ENCODE measurements around the gene GRIP2.

Gene GRIP2

DNA sequence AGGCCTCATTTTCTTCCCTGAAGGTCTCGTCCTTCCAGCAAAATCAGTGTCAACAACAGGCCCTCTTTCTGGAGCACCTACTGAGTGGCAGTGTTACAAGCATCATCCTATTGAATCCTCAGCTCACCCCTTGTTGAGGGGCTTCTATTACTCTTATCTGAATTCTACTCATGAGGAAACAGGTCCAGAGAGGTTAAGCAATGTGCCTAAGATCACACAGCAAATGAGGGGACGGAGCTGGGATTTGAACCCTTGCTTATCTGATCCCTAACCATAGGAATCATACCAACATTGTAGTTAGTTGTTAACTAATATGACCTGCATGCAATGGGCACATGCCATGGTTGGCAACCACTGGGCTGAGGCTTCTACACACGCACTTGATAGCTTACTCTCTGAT lies 74.7 kb downstream of the GRIP2 start:
- no peak for DNase-seq (ENCODE audit: low read depth)

DNA sequence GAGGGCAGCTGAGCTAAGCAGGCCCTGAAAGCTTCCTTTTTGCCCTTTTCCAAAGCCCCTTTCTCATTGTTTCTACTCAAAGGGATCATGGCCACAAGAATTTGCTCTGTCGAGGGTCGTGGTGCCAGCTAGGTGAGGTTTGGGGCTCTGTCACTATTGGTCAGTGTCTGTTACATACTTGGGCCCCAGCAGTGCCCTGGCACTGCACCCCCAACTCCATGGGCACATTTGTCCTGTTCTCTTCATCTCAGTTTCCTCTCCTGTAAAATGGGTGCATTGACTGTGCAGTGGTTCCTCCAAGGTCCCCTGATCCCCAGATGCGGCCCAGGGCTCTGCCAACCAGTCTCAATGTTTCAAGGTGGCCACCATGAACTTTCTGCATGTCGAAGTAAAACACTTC lies 75.6 kb downstream of the GRIP2 start:
- no peak for DNase-seq (ENCODE audit: low read depth)

DNA sequence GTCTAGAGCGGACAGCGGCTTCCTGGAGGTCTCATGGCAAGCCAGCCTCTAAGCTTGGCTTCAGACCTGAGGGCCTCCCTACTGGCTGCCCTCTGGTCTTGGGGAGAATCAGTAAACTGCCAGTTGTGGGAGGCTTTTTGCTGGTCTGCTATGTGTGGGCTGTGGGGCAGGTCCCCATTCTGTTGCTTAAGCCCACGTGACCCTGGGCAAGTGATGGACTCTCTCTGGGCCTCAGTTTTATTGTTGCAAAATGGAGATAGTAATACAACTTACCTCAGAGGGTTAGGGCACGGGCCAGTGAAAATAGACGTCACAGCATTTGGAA lies 76.0 kb downstream of the GRIP2 start:
- no peak for DNase-seq (ENCODE audit: low read depth)

DNA sequence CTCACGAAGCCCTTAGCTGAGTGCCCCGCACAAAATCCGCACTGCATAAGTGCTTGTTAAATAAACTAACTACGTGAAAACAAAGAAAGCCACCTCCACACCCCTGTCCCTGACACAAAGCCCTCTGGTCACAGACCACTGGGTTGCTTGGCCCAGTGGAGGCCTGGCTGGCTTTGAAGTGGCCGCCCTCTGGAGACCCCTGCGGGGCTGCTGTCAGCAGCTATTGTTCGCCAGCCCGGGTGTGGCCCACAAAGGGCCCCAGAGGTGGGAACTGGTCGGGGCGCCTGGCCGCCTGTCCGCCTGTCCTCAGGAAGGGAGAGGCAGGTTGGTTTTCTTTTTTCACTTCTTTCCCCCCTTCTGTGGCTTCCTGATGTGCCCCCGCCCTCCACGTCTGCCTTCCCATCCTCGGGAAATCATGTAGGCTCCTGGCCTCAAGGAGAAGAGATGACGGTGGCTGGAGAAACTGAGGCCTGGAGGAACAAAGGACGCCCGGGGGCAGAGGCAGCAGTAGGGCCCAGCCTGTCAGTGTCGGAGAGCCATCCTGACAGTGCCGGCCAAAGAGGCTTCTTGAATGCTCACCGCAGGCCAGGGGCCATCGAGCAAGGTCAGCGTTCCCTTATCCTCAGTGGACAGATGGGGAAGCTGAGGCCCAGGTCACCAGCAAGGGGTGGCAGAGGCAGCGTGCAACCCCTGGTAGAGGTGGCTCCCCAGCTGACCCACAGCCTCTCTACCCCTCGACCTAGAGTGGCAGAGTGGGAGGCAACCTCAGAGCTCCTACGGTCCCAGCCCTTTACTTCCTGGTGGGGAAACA lies 76.6 kb downstream of the GRIP2 start:
- no peak for DNase-seq (ENCODE audit: low read depth)

DNA sequence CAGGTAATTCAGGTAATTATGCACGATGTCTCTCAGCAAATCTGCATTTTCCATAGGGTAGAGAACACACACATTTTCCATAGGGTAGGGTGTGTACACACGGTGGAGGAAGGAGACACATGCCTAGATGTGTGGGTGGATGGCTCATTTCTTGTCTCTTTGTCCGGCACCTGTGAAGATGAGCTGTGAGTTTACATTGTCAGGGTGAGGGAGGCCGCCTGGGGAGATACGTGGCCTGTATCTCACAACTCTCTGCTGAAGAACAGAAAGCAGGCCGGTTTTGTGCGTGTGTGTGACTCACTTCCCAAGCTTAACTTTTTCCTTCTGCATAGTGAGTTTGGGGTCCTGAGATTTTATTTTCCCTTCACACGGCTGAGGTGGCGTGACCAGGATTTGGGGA lies 77.4 kb downstream of the GRIP2 start:
- no peak for DNase-seq (ENCODE audit: low read depth)

DNA sequence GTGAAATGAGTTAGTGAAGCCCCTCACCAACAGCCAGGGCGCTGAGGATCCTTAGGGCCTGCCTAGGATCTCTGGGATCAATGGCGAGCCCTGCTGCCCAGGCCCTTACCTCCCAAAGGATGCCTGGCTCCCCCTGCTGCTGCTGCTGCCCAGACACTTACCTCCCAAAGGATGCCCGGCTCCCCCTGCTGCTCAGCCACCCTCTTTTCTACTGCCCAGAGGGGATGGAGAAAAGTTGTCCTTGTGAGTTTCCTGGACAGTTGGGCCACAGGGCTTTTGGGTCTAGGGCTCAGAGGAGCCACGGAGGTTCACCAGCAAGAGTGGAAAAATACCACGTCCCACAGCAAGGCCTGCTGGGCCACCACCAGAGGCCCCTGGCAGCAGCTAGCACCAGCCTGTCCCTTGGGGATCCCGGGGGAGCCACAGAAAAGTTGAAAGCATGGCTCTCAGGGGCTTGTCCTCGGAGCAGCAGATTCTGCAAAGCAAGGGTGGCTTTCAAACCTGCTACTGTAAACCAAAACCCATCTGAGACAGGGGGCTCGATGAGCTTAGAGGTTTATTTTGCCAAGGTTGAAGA lies 78.3 kb downstream of the GRIP2 start:
- DNase-seq (ENCODE audit: low read depth): no peak

DNA sequence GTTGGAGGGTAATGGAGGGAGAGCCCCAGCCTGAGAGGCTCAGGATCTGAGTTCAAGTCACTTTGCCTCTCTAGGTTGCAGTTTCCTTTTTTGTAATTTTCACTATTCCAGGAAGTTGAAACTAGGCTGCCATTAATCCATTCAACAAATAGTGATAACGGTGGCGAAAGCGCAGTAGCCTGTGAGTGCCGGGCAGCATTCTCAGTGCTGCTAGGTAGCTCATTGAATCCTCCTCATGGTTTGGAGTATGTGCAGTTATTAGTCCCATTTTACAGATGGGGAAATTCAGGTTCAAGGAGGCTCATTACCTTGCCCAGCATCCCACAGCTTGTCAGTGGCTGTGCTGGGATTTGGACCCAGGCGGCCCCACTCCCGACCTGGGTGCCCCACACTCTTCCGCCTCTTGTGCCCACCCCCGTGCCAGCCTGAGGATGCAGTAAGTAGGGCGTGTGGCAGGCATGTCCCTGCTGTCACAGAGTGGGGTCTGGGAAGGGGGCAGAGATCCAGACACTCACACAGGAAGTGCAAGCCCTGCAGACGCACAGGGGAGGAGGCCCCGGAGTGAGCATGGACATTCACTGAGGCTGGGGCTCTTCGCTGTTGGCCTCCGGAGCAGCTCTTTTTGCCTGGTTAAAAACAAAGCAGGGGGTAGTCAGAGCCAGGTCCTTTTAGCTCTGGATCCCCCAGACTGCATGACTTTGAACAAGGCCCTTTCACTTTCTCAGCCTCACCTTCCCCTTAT lies 79.0 kb downstream of the GRIP2 start:
- DNase-seq (ENCODE audit: low read depth): no peak

DNA sequence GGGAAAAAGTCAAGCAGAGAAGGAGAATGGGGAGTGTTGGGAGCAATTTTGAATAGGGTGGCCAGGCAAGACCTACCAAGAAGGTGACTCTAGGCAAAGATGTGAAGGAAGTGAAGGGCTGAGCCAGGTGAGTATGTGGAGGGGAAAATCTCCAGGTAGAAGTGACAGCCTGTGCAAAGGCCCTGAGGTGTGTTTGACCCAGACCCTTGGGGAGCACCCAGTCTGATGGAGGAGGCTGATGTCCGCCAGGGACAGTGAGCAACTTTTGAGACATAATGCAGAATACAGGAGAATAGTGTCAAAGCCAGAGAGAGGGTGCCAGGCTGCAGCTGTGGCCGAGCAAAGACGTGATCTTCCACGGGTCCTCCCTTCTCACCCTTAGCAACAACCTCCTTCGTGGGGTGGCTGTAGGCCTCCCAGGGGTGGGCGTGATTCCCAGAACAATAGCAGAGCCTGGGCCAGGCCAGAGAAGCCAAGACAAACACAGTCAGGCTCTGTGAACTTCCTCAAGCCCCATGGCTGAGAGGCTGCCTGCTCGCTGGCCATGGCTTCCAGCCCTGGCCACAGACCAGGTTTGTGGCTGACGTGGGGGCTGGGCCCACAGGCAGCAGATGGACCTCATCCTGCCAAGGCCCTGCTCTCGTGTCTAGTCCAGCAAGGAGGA lies 79.7 kb downstream of the GRIP2 start:
- no peak for DNase-seq (ENCODE audit: low read depth)

DNA sequence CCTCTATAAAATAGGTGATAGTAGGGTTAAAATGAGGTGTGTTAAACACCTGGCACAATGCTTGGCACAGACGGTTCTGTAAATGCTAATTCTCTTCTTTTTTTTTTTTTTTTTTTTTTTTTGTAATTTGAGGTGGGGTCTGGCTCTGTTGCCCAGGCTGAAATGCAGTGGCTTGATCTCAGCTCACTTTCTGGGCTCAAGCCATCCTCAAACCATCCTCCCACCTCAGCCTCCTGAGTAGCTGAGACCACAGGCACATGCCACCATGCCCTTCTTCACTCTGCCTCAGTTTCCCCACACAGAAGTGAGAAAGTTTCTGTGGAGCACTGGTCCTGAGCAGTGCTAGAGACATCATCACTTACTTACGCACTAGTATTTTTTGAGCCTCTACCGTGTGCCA lies 80.4 kb downstream of the GRIP2 start:
- no peak for DNase-seq (ENCODE audit: low read depth)

DNA sequence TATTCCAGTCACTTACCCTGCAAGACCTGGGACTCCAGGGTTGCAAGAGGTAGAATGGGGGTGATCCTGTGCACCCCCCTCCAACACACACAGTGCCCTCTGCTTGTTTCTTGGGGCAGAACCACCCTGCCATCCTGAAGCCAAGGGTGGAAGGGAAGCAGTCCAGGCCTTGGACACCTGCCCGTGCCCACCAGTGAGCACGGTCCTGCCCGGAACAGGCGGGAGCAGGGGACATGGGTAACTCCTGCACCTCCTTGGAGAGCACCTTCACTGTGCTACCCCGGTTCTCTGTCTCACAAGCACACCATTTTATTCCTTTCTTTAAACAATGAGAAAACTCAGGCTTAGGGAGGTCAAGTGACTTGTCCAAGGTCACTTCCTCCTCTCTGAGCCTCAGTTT lies 80.8 kb downstream of the GRIP2 start:
- no peak for DNase-seq (ENCODE audit: low read depth)

DNA sequence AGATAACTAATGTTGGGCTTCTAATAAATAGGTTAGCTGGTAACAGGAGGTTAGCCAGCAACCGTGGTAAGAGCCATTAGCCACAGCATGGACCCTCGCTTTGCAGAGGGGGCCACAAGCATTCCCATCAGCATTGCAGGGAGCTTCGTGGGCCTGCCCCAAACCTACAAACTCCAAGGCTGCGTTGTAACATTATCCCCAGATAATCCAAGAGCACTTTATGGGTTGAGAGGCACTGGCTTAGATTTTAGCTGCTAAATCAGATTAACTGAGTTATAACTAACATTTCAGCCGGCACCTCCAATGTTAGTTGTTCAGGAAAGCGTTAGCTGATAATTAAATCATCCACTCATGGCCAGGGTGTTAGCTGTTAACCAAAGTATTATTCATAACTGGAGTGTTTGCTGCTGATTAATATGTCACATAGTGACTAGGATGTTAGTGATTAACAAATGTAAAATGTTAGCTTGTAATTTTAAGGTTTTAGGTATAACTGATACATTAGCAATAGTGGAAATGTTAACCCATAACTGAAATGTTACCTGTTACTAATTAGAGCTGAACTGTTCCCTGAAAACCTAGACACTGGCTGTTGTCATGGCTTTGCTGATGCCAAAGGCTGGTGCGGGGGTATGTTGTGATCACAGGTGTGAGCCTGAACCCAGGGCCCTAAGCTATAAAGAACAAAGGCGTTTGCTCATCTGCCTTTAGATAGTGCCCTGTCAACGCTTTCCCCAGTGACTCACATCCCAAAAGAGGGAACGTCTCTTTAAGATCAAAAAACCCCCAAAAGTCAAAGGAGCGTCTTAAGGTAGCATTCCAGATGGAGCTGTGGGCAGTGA lies 81.5 kb downstream of the GRIP2 start:
- DNase-seq (ENCODE audit: low read depth): no peak

DNA sequence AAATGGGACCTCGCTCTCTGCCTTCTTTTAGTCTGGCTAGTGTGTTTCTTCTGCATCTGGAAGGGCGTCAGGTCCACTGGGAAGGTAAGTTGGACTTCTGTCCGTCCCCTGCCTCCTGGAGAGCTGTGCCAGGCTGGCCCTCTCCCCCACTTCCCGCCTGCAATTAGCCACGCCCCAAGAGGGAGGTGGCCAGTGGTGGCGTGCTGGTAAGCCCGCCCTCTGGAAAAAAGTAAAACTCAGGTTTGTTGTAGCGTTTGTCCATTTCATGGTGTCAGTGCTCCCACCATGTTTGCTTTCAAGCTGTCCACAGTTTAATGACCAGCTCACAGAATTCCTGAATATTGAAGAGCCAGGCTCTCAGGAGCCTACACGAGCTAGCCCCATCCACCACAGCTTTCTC lies 82.1 kb downstream of the GRIP2 start:
- DNase-seq (ENCODE audit: low read depth): no peak

DNA sequence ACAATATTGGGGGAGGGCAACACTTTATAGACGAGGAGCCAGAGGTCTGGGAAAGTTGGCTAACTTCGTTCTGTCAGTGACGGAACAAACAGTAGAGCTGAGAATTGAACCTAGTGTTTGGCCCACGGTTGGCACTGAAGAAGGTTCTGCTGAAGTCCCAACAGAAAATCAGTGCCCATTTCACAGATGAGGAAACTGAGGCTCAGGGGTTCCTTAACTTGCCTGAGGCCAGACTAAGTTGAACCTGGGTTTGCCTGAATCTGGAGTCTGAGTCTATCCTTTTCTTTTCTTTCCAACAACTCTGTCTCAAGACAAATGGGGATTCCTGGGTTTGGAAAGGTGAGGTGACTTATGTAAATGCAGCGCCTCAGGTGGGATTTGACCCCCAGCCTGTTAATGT lies 82.7 kb downstream of the GRIP2 start:
- DNase-seq (ENCODE audit: low read depth): no peak

DNA sequence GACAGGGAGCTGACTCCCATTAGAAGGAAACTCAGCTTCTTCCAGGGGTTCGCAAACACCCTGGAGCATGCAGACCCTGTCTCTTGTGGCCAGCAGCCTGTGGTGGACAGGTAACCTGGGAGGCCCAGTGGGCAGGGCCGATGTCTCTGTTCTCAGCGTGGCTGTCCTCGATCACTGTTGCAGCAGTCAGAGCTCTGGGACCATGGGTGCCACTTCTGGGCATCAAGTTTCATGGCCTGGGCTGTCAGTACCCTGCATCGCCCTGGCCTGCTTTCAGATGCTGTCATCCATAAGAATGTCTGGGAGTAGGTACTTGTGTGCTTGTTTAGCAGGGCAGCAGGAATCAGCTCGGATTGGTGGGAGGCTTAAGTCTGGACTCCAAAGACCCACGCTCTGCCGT lies 83.3 kb downstream of the GRIP2 start:
- no peak for DNase-seq (ENCODE audit: low read depth)

DNA sequence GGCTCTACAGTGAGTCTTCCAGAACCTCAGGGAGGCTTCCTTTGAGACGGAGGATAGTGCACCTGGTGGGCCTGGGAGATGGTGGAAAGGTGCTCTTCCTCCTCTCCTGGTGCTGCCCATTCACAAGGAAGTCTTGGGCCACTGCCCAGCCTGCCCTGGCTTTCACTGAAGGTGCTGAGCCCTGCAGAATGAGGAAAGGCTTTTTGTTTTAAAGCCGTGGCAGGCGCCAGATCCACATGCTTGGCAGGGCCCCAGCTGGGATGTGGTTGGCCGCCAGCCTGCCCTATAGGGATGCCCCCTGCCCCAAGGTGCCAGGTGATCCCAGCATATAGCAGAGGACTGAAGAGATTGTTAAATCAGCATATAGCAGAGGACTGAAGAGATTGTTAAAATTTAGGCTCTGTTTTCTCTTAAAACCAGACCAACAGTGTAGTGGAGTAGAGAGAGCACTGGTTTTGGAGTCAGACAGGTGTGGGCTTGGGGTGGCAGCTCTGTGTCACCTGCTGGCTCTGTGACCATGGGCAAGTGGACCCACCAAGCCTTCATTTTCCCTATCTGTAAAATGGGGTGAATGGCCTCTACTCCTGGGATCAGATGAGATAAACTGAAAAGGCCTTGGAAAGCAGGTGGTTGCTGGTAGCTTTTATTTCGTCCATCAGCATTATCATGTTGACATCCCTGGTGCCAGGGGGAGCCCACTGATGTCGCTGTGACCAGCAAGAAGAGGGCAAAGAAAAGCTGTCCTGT lies 84.4 kb downstream of the GRIP2 start:
- no peak for DNase-seq (ENCODE audit: low read depth)

DNA sequence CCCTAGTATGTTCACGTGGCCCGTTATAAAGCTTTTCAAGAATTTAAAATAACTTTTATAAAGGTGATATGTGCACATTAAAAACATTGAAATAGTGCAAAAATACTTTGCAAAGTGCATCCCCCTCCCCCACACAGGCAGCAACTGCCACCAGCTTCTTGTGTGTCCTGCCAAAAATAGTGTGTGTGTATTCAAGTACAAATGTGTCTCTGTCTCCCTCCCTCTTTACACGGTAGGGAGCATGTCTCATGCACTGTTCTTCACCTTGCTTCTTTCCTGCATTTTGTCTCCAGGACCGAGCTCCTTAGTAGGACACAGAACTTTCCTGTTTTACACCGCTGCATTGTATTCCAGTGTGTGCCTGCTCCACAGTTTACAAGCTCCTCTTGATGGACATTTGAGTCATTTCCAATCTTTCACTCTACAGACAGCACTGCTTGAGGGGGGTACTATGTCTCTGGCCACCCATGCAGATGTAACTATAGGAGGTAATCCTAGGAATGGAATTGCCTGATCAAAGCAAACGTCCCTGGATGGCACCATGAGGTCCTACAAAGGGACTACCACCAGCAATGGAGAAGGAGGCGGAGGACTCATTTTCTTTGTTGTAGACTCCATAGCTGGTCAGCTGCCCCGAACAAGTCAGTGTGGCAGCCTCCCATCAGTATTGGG lies 85.4 kb downstream of the GRIP2 start:
- DNase-seq (ENCODE audit: low read depth): no peak

DNA sequence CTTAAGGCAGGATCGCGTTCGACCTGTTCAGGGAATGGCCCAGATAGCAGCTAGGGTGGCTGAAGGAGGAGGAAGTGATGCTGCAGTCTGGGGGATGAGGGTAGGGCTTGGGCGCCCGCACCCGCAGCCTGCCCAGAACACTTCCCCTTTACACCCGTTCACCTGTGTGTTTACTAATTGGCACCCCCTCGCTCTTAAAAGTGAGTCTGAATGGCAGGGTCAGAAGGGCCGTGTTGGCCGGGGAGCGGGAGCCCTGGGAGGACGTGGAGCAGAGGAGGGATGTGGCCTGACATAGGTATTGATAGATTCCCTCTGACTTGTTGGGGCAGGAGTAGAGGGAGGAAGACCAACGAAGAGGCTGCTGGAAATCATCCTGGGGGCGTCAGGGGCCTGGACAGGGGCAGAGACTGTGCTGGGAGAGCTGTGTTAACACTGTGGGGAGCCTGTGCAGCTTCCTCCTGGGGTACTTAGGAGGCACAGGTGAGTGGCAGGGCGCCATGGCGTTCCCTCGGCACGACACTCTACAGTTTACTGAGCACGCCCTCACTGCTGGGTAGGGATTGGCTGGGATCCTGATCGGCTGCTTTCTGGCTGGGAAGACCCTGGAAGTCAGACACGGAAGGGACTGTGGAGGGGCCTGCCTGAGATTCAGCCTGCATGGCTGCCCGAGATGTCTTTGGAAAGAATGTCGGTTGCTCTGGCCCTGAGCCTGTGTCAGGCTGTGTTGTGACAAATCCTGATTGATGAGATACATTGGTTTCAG lies 86.1 kb downstream of the GRIP2 start:
- DNase-seq (ENCODE audit: low read depth): no peak

DNA sequence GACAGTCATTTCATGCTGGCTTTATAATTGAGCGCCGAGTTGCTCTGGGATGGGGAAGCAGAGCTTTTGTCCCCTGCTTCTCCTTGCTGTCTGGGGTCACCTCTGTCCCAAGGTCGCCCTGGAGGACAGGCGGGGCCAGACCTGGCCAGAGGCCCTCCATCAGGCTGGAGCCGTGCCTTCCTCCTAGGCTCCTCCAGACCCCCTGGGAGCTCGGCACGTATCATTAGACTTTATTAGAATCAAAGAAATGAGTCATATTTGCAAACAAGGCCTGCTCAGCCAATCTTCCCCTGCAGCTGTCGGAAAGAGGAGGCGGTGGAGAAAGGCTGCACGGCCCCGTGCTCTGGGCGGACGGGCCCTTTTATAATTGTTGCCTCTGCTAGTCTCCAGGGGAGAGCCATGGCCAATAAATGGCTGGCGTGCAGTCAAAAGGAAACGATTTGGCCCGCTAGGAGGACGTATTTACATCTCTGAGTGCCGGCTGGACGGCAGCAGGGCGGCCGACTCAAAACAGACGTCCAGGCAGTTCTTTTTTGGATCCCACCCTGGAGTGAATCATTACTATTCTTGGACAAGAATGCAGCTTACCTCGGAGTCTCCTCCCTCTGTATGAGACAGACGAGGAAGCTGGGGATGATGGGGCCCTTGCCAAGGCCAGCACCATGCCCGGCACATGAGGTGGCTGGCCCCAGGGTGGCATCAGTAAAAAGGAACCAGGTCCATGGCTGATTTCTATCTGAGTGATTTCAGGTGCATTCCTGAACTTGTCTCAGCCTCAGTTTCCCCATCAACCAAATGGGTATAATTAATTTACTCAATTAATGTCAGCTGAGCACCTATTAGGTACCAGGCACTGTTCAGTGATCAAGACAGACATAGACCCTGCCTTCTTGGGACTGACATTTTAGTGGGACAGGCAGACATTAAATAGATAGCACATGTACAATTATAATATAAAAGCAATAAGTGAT lies 87.1 kb downstream of the GRIP2 start:
- DNase-seq (ENCODE audit: low read depth): no peak
